Cardiac atrium fibroblast (primary cell): ENCODE results near the gene RBM18. TPM values are rescaled to one million over a fixed set of nuclear protein-coding genes. Genes with fewer than 3 reads are reported as not detected.

Experiments
- total RNA-seq: library from RNA; depleted of rRNA; stranded (reverse); fragments of >200 nt; gene quantifications from 2 replicates; pipeline ENCODE4 v1.2.3, GENCODE V29; 2015

Gene RBM18, protein sequence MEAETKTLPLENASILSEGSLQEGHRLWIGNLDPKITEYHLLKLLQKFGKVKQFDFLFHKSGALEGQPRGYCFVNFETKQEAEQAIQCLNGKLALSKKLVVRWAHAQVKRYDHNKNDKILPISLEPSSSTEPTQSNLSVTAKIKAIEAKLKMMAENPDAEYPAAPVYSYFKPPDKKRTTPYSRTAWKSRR
- 12.6 and 12.8 TPM in 2 replicates for total RNA-seq

DNA sequence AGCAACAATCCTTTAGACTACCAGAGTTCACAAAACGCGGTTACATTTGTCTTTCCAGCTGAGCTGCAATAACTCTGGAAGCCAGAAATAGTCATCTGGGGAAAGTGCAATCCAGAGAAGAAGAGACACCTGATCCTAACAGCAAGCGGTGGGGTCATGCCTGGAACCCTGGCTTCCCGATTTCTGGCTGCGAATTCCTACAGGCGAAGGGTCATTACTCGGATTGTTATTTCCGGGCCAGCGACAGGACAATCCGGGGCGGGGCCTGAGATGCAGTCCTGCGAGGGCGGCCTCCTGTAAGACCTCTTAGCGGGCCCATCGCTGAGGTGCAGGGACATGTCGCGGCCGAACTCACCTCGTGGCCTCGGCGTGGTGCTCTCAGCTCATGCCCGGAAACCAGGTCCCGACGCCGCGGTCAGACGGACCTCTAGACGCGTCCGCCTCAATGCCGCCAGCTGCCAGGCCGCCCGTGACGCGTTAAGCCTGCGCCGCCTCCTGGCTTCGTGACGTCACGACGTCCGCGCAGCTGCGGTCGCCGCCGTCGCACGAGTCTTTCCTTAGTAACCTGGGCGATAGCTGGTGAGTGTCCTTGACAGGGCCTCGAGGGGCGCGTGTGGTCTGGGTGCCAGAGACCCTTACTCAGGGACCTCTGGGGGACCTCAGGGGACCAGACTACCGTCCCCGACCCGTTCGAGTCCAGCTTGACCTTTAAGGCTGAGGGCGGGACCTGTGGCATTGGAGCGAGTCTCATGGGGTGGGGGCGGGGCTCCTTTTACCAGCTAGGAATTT is at the start of gene RBM18, which contains the start of gene MRRF:
Gene RBM18, minus strand, starts transcription at position 481 of the 789 bp plus-strand sequence. CDS start 3,348 bp downstream, outside the sequence.
Gene MRRF, plus strand, starts transcription at position 523 of the 789 bp plus-strand sequence. CDS start 6,010 bp downstream, outside the sequence.

DNA sequence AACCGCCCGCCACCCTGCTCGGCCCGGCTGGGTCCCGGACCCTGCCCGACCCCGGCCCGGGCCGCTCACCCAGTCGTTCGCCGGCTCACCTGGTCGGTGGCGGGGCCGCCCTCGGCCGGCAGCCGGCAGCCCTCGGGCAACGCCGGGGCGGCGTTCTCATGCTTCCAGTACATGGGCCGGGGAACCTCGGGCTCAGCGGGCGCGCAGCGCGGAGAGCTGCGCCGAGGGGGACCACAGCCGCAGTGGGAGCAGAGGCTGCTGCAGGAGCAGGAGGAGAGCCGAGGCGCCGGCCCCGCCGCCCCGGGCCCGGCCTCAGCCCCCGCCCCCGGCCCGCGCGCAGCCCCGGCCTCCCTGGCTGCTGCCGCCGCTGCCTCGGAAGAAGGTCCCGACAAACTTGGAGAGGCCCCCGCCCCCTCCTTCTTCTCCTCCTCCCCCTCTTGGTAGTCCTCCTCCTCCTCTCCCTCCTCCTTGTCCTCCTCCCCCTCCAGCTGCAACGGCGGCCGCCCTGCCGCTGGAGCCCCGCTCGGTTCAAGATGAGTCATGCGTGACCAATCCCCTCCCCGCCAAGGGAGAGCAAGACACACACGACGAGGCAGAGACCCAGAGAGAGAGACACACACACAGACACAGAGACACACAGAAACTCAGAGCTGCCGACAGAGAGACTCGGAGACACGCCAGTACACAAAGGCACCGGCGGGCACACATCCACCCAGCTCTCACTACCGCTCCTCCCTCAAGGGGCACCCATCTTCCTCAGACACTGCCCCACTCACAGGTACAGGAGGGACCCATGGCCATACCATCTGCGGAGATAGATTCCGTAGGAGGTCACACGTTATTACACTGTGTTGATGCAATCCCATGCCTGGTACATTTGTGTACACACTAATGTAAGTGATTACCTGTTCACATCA is 35.8 kb downstream of the RBM18 start, which contains the start of gene LHX6:
Gene LHX6, minus strand, starts transcription at position 390 of the 917 bp plus-strand sequence. Its CDS starts 217 bp downstream, at position 173.

Other genes starting within 250 kb of the RBM18 start
- gene TTLL11, start 171.5 kb downstream of the RBM18 start, total RNA-seq, result 4.3 and 5.5 TPM in 2 replicates
- 31.6 and 55.1 TPM in 2 replicates for gene NDUFA8, start 105.1 kb downstream of the RBM18 start, total RNA-seq
- not detected in 2 replicates for gene MORN5, start 104.9 kb downstream of the RBM18 start, total RNA-seq
- 1.8 TPM in 1 of 2 replicates, not detected in the other for gene LHX6, start 35.9 kb downstream of the RBM18 start, total RNA-seq
- gene MRRF, start within 50 bp of the RBM18 start, total RNA-seq, result 16.7 and 21.1 TPM in 2 replicates
- gene PTGS1, start 106.2 kb upstream of the RBM18 start, total RNA-seq, result 267 and 340 TPM in 2 replicates
- gene OR1J1, start 213.1 kb upstream of the RBM18 start, total RNA-seq, result not detected in 2 replicates
- gene OR1J2, start 246.0 kb upstream of the RBM18 start, total RNA-seq, result not detected in 2 replicates